GM10266 (cell line): ENCODE results near the gene ADCY2.

ENCODE experiments used
- DNase-seq: peaks from one replicate; pipeline ENCODE4 v3.0.0; 2012; ENCODE audit errors: extremely low spot score
- CTCF ChIP-seq: IDR thresholded peaks from 2 replicates; pipeline ENCODE4 v1.5.1; 2012; ENCODE audit warnings: mild to moderate bottlenecking, low read depth; ENCODE audit not compliant: control insufficient read depth, insufficient read depth; ENCODE audit errors: missing control alignments

Gene ADCY2

GRCh38 chr5:7519564-7519963 lies 123.6 kb downstream of the ADCY2 start:
- no peak for TF ChIP-seq CTCF
- DNase-seq = no peak

- no peak for DNase-seq
- TF ChIP-seq CTCF = no peak
Measured at GRCh38 chr5:7529880-7530279, 133.9 kb downstream of the ADCY2 start.

- no peak for DNase-seq
- TF ChIP-seq CTCF = no peak
Measured at GRCh38 chr5:7533941-7534340, 138.0 kb downstream of the ADCY2 start.

- no peak for DNase-seq
- TF ChIP-seq CTCF = no peak
Measured at GRCh38 chr5:7534505-7534904, 138.6 kb downstream of the ADCY2 start.

- no peak for DNase-seq
- no peak for TF ChIP-seq CTCF
Measured at GRCh38 chr5:7537573-7537972, 141.6 kb downstream of the ADCY2 start.

GRCh38 chr5:7539571-7539970 lies 143.6 kb downstream of the ADCY2 start:
- TF ChIP-seq CTCF = no peak
- no peak for DNase-seq

GRCh38 chr5:7540736-7541485 lies 145.0 kb downstream of the ADCY2 start:
- TF ChIP-seq CTCF = no peak
- DNase-seq = no peak
